SK-N-MC (cell line): ENCODE data around the gene CLCN5.

Experiments used
- EZH2 ChIP-seq: fragments of 200-600 bp; sonication (generic); IDR thresholded peaks from one replicate; pipeline ENCODE4 v1.6.1; 2017; ENCODE audit warnings: antibody characterized with exemption
- FOXP2 ChIP-seq: optimal IDR thresholded peaks from 2 replicates; pipeline ENCODE3; 2011; ENCODE audit warnings: mild to moderate bottlenecking, moderate library complexity; ENCODE audit not compliant: insufficient read depth; ENCODE audit errors: extremely low read length, control extremely low read depth
- POLR2AphosphoS5 ChIP-seq: IDR thresholded peaks from 2 replicates; pipeline ENCODE4 v1.6.1; 2012; ENCODE audit warnings: mild to moderate bottlenecking, low read depth, low read length, borderline replicate concordance

DNA sequence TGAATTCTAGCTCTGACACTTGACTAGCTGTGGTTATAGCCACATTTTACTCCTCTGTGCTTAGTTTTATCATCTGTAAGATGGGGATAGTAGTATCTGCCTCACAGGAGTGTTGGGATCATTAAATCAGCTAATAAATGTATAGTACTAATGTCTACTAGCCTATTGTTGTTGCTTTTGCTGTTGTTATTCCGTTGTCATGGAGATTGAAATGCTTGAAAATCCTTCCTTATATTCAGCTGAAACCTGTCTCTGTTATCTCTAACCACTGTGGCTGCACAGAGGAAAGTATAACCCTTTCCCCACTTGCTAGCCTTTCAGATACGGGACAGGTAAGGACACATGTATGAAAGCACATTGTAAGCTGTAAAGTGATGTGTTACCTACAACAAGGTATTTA is 33.9 kb downstream of the CLCN5 start:
- TF ChIP-seq EZH2 = no peak
- no peak for TF ChIP-seq FOXP2
- TF ChIP-seq POLR2AphosphoS5 = no peak
